HEK293 (cell line): ENCODE data around the gene DCAF6.

Experiments
- CTCF ChIA-PET: fragments of 350-600 bp; formaldehyde crosslinking; extraction: SDS; loops from one replicate; lab custom pipeline; 2021; ENCODE audit warnings: antibody characterized with exemption; lab: Yijun Ruan, JAX
- POLR2A ChIA-PET: fragments of 300-600 bp; formaldehyde crosslinking; extraction: SDS; loops from one replicate; lab custom pipeline; 2020; ENCODE audit warnings: antibody characterized with exemption, inconsistent platforms; lab: Yijun Ruan, JAX
- H3K27ac ChIP-seq: fragments of 200-500 bp; sonication (Bioruptor generic); 2 replicates; pipeline ENCODE4 v1.5.1; 2014; ENCODE audit warnings: low read depth, low read length, control low read depth, inconsistent platforms; ENCODE audit errors: extremely low read depth
- H3K36me3 ChIP-seq, 2 experiments: fragments of 200-500 bp in 1 of 2; sonication (Bioruptor generic) in 1 of 2; 1 replicate in 1 of 2; 2 replicates in 1 of 2; pipeline ENCODE4 v1.5.1; 2014 to 2017; ENCODE audit warnings: inconsistent platforms in 2 of 2, low read length in 2 of 2; ENCODE audit not compliant: control insufficient read depth in 2 of 2, insufficient read depth in 1 of 2
- H3K4me1 ChIP-seq: fragments of 200-500 bp; sonication (Bioruptor generic); 2 replicates; pipeline ENCODE4 v1.5.1; 2014; ENCODE audit warnings: mild to moderate bottlenecking, low read length, inconsistent platforms; ENCODE audit not compliant: control insufficient read depth, insufficient read depth
- H3K4me3 ChIP-seq: 2 replicates; pipeline ENCODE4 v1.5.1; 2011; ENCODE audit warnings: low read depth, mild to moderate bottlenecking, control low read depth, low read length, moderate library complexity
- H3K9me3 ChIP-seq: fragments of 200-500 bp; sonication (Bioruptor generic); 2 replicates; pipeline ENCODE4 v1.5.1; 2014; ENCODE audit warnings: low read depth, low read length, inconsistent platforms; ENCODE audit not compliant: control insufficient read depth, insufficient read depth
- OSR2 ChIP-seq: fragments of 450-650 bp; formaldehyde crosslinking; IDR thresholded peaks from 2 replicates; pipeline ENCODE4 v1.5.1; 2016; ENCODE audit warnings: missing biosample characterization, missing genetic modification characterization
- PRDM6 ChIP-seq: fragments of 450-650 bp; formaldehyde crosslinking; IDR thresholded peaks from 2 replicates; pipeline ENCODE4 v1.5.1; 2017; ENCODE audit warnings: missing biosample characterization, missing genetic modification characterization
- REPIN1 ChIP-seq: fragments of 450-650 bp; formaldehyde crosslinking; IDR thresholded peaks from 2 replicates; pipeline ENCODE4 v1.5.1; 2017; ENCODE audit warnings: missing biosample characterization, missing genetic modification characterization, low read depth
- REST ChIP-seq: fragments of 450-650 bp; formaldehyde crosslinking; IDR thresholded peaks from 2 replicates; pipeline ENCODE4 v1.5.1; 2016; ENCODE audit warnings: missing biosample characterization, missing genetic modification characterization
- ZBTB17 ChIP-seq: fragments of 450-650 bp; formaldehyde crosslinking; IDR thresholded peaks from 2 replicates; pipeline ENCODE4 v1.5.1; 2016; ENCODE audit warnings: missing biosample characterization, missing genetic modification characterization
- ZNF175 ChIP-seq: fragments of 450-650 bp; formaldehyde crosslinking; IDR thresholded peaks from 2 replicates; pipeline ENCODE4 v1.5.1; 2016; ENCODE audit warnings: missing biosample characterization, missing genetic modification characterization
- ZNF19 ChIP-seq: fragments of 450-650 bp; formaldehyde crosslinking; IDR thresholded peaks from 2 replicates; pipeline ENCODE4; 2016; ENCODE audit warnings: missing biosample characterization, missing genetic modification characterization, low read depth
- ZNF239 ChIP-seq: fragments of 450-650 bp; formaldehyde crosslinking; IDR thresholded peaks from 2 replicates; pipeline ENCODE4 v1.5.1; 2016; ENCODE audit warnings: missing biosample characterization, missing genetic modification characterization
- ZNF311 ChIP-seq: fragments of 450-650 bp; formaldehyde crosslinking; IDR thresholded peaks from 2 replicates; pipeline ENCODE4 v1.5.1; 2017; ENCODE audit warnings: missing biosample characterization, missing genetic modification characterization, borderline replicate concordance
- ZNF362 ChIP-seq: fragments of 450-650 bp; formaldehyde crosslinking; IDR thresholded peaks from 2 replicates; pipeline ENCODE4 v1.5.1; 2016; ENCODE audit warnings: missing biosample characterization, missing genetic modification characterization
- ZNF366 ChIP-seq: fragments of 450-650 bp; formaldehyde crosslinking; conservative IDR thresholded peaks from 2 replicates; pipeline ENCODE4 v1.5.1; 2016; ENCODE audit warnings: missing biosample characterization, missing genetic modification characterization
- ZNF501 ChIP-seq: fragments of 450-650 bp; formaldehyde crosslinking; IDR thresholded peaks from 2 replicates; pipeline ENCODE4 v1.5.1; 2016; ENCODE audit warnings: missing biosample characterization, missing genetic modification characterization
- ZNF549 ChIP-seq: fragments of 450-650 bp; IDR thresholded peaks from 2 replicates; pipeline ENCODE4 v1.5.1; 2018; ENCODE audit warnings: missing biosample characterization, missing genetic modification characterization, mild to moderate bottlenecking, inconsistent platforms, moderate library complexity
- ZNF558 ChIP-seq: fragments of 450-650 bp; formaldehyde crosslinking; IDR thresholded peaks from 2 replicates; pipeline ENCODE4 v1.5.1; 2016; ENCODE audit warnings: missing biosample characterization, missing genetic modification characterization
- ZNF596 ChIP-seq: fragments of 450-650 bp; IDR thresholded peaks from 2 replicates; pipeline ENCODE4 v1.5.0; 2018; ENCODE audit warnings: missing biosample characterization, mild to moderate bottlenecking, missing genetic modification characterization, moderate library complexity
- ZNF629 ChIP-seq: fragments of 450-650 bp; formaldehyde crosslinking; IDR thresholded peaks from 2 replicates; pipeline ENCODE4 v1.5.1; 2017; ENCODE audit warnings: missing biosample characterization, missing genetic modification characterization
- ZNF664 ChIP-seq: fragments of 450-650 bp; formaldehyde crosslinking; IDR thresholded peaks from 2 replicates; pipeline ENCODE4 v1.5.1; 2016; ENCODE audit warnings: missing biosample characterization, missing genetic modification characterization
- ZNF677 ChIP-seq: fragments of 450-650 bp; IDR thresholded peaks from 2 replicates; pipeline ENCODE4 v1.5.0; 2018; ENCODE audit warnings: missing biosample characterization, mild to moderate bottlenecking, missing genetic modification characterization, moderate library complexity
- ZNF776 ChIP-seq: fragments of 450-650 bp; formaldehyde crosslinking; IDR thresholded peaks from 2 replicates; pipeline ENCODE4 v1.5.0; 2017; ENCODE audit warnings: missing biosample characterization, missing genetic modification characterization, borderline replicate concordance
- ZSCAN30 ChIP-seq: fragments of 450-650 bp; IDR thresholded peaks from 2 replicates; pipeline ENCODE4 v1.5.1; 2018; ENCODE audit warnings: missing biosample characterization, mild to moderate bottlenecking, missing genetic modification characterization, moderate library complexity
- TF ChIP-seq, protein P1 (sequence below): fragments of 450-650 bp; formaldehyde crosslinking; conservative IDR thresholded peaks from 2 replicates; pipeline ENCODE4 v1.5.1; 2016; ENCODE audit warnings: low read depth, missing biosample characterization, missing genetic modification characterization
- TF ChIP-seq, protein P2 (sequence below): fragments of 450-650 bp; formaldehyde crosslinking; IDR thresholded peaks from 2 replicates; pipeline ENCODE4 v1.5.1; 2016; ENCODE audit warnings: missing biosample characterization, missing genetic modification characterization

The DCAF6 gene

GRCh38 chr1:167937709-167938010 lies 1.2 kb downstream of the DCAF6 start:
- Histone ChIP-seq H3K9me3 (no peaks in the 10 kb centered on the region), H3K4me1 (no peaks in the 10 kb centered on the region; the same call in 1 of the 2 replicates), H3K36me3 (no peaks in the 10 kb centered on the region), H3K4me3 (peak overlapping the region; percentile 92), H3K27ac (peak overlapping the region; percentile 88)
- ChIA-PET CTCF (interaction anchor here (0.7 to 2.3 kb wide), 3 partner anchors 12 to 145 kb away, joined by 3 to 10 read pairs (median 5); no protein-coding TSS in a partner anchor), POLR2A (interaction anchor here (0.6 to 3.4 kb wide), 6 partner anchors 10 to 482 kb away, joined by 3 to 37 read pairs (median 16); no protein-coding TSS in a partner anchor)
- TF ChIP-seq PRDM6: peak; percentile 100
- no peak; the same call in 1 of the 2 replicates for TF ChIP-seq REPIN1
- 0 out of 2 replicates have a peak, but pooled peaks have one; percentile 8 for TF ChIP-seq ZBTB17
- TF ChIP-seq ZNF596: no peak
- TF ChIP-seq ZNF362 (tag by site-specific recombination): peak; percentile 97
- TF ChIP-seq, protein P1, sequence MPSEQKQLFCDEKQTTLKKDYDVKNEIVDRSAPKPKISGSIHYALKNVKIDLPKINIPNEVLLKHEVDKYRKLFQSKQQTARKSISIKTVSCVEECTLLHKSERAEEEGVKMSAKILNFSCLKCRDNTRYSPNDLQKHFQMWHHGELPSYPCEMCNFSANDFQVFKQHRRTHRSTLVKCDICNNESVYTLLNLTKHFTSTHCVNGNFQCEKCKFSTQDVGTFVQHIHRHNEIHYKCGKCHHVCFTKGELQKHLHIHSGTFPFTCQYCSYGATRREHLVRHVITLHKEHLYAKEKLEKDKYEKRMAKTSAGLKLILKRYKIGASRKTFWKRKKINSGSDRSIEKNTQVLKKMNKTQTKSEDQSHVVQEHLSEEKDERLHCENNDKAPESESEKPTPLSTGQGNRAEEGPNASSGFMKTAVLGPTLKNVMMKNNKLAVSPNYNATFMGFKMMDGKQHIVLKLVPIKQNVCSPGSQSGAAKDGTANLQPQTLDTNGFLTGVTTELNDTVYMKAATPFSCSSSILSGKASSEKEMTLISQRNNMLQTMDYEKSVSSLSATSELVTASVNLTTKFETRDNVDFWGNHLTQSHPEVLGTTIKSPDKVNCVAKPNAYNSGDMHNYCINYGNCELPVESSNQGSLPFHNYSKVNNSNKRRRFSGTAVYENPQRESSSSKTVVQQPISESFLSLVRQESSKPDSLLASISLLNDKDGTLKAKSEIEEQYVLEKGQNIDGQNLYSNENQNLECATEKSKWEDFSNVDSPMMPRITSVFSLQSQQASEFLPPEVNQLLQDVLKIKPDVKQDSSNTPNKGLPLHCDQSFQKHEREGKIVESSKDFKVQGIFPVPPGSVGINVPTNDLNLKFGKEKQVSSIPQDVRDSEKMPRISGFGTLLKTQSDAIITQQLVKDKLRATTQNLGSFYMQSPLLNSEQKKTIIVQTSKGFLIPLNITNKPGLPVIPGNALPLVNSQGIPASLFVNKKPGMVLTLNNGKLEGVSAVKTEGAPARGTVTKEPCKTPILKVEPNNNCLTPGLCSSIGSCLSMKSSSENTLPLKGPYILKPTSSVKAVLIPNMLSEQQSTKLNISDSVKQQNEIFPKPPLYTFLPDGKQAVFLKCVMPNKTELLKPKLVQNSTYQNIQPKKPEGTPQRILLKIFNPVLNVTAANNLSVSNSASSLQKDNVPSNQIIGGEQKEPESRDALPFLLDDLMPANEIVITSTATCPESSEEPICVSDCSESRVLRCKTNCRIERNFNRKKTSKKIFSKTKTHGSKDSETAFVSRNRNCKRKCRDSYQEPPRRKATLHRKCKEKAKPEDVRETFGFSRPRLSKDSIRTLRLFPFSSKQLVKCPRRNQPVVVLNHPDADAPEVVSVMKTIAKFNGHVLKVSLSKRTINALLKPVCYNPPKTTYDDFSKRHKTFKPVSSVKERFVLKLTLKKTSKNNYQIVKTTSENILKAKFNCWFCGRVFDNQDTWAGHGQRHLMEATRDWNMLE (tag by site-specific recombination): no peak
- TF ChIP-seq ZNF558 (tag by site-specific recombination): no peak; the same call in 1 of the 2 replicates
- TF ChIP-seq ZNF629: no peak; the same call in 1 of the 2 replicates
- TF ChIP-seq, protein P2, sequence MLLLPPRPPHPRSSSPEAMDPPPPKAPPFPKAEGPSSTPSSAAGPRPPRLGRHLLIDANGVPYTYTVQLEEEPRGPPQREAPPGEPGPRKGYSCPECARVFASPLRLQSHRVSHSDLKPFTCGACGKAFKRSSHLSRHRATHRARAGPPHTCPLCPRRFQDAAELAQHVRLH (tag by site-specific recombination): no peak
- no peak for TF ChIP-seq ZNF776
- TF ChIP-seq ZNF311 (tag by site-specific recombination): no peak
- TF ChIP-seq ZNF239 (tag by site-specific recombination): no peak
- no peak for TF ChIP-seq ZNF19 (tag by site-specific recombination)
- no peak for TF ChIP-seq ZNF677 (tag by site-specific recombination)
- no peak for TF ChIP-seq ZNF175 (tag by site-specific recombination)
- peak; percentile 14; the same call in 1 of the 2 replicates for TF ChIP-seq ZNF366 (tag by site-specific recombination)

GRCh38 chr1:167938080-167938636 lies 1.7 kb downstream of the DCAF6 start:
- ChIA-PET POLR2A (interaction anchor here (2.8 to 3.4 kb wide), 2 partner anchors 11 to 144 kb away, joined by 22 to 37 read pairs; no protein-coding TSS in a partner anchor), CTCF (interaction anchor here (0.5 to 2.3 kb wide), 3 partner anchors 12 to 289 kb away, joined by 3 to 10 read pairs (median 5); no protein-coding TSS in a partner anchor)
- no peaks in the 10 kb centered on the region for H3K36me3 ChIP-seq
- no peak overlapping the region for H3K27ac ChIP-seq
- peak overlapping the region; percentile 92 for H3K4me3 ChIP-seq
- H3K4me1 ChIP-seq: no peaks in the 10 kb centered on the region; the same call in 1 of the 2 replicates
- TF ChIP-seq ZNF549 (tag by site-specific recombination): no peak
- TF ChIP-seq ZNF501 (tag by site-specific recombination): no peak
- no peak for TF ChIP-seq REST (tag by site-specific recombination)
- 0 out of 2 replicates have a peak, but pooled peaks have one; percentile 13 for TF ChIP-seq OSR2
- peak; percentile 57; the same call in 1 of the 2 replicates for TF ChIP-seq ZNF664
- TF ChIP-seq ZSCAN30 (tag by site-specific recombination): no peak
- no peaks in the 10 kb centered on the region for H3K9me3 ChIP-seq
